Activated CD8-positive, alpha-beta memory T cell treated with anti-CD3 and anti-CD28 coated beads for 24 hours (primary cell): Measurements from ENCODE around the gene KANSL1.
"Not testable (repeated sequence)": the region's sequence is repeated elsewhere in the genome, so short reads cannot be mapped to it uniquely, and the experiment has no call there.

ENCODE experiments used
- DNase-seq: peaks from one replicate; pipeline ENCODE4 v3.0.0-alpha.2; 2020

The KANSL1 gene

GRCh38 chr17:46135879-46136563 lies 57.2 kb downstream of the KANSL1 start:
- DNase-seq = no peak

DNA sequence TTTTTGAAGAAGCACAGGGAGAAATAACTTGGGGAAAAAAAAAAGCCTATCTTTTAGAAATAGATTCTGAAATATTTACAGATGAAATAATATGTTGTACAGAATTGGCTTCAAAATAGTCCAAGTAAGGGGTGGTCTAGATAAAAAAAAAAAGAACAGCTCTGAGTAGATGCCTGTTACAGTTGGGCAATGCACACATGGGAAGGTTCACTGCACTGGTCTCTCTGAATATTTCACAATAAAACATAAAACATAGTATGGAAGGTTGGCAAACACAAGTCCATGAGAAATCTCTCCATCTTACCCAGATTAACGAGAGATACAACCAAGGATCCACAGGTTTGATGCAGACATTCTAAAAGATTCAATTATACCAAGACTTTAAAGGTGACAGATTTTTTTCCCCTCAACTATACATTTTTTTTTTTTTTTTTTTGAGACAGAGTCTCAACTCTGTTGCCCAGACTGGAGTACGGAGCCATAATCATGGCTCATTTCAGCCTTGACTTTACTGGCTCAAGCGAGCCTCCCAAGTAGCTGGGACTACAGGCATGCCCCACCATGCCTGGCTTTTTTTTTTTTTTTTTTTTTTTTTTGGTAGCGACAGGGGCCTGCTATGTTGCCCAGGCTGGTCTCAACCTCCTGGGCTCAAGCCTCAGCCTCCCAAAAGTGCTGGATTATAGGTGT lies 58.0 kb downstream of the KANSL1 start:
- DNase-seq = no peak

- no peak for DNase-seq
Observed at GRCh38 chr17:46129302-46129701, 63.9 kb downstream of the KANSL1 start.

GRCh38 chr17:46128453-46128852 lies 64.8 kb downstream of the KANSL1 start:
- no peak for DNase-seq

DNA sequence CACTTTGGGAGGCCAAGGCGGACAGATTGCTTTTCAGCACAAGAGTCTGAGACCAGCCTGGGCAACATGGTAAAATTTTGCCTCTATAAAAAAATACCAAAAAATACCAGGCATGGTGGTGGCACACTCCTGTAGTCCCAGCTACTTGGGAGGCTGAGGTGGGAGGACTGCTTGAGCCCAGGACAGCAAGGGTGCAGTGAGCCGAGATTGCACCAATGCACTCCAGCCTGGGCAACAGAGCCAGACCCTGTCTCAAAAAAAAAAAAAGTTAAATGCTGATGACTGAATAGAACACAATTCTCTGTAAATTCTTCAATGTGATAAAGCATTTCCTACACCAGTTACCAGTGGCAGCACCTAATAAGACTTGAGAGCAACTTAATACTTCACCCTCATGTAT lies 65.7 kb downstream of the KANSL1 start:
- no peak for DNase-seq

GRCh38 chr17:46126840-46127239 lies 66.4 kb downstream of the KANSL1 start:
- no peak for DNase-seq

DNA sequence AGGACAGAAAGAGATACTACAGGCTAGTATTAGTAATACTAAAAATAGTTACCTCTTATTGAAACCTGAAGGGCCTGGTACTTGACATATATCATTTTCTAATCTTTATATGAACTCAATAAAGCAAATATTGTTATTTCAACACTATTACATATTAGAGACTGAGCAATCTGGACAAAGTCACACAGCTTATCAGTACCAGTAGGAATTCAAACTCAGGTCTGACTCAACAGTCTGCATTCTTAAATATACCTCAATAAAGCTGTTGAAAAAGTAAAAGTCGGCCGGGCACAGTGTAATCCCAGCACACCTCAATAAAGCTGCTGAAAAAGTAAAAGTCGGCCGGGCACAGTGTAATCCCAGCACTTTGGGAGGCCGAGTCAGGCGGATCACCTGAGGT lies 67.4 kb downstream of the KANSL1 start:
- DNase-seq = no peak

GRCh38 chr17:46124695-46125592 lies 68.3 kb downstream of the KANSL1 start:
- DNase-seq = no peak

DNA sequence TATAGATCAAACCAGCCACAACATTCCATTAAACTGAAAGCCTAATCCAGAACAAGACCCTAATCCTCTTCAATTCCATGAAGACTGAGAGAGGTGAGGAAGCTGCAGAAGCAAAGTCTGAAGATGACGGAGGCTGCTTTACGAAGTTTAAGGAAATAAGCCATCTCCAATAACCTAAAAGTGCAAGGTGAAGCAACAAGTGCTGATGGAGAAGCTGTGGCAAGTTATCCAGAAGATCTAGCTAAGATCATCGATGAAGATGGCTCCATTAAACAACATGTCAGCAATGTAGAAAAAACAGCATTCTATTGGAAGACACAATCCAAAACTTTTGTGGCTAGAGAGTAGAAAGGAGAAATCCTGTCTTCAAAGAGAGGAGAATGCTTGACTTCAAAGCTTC lies 69.6 kb downstream of the KANSL1 start:
- no peak for DNase-seq

GRCh38 chr17:46122486-46122871 lies 70.8 kb downstream of the KANSL1 start:
- no peak for DNase-seq

DNA sequence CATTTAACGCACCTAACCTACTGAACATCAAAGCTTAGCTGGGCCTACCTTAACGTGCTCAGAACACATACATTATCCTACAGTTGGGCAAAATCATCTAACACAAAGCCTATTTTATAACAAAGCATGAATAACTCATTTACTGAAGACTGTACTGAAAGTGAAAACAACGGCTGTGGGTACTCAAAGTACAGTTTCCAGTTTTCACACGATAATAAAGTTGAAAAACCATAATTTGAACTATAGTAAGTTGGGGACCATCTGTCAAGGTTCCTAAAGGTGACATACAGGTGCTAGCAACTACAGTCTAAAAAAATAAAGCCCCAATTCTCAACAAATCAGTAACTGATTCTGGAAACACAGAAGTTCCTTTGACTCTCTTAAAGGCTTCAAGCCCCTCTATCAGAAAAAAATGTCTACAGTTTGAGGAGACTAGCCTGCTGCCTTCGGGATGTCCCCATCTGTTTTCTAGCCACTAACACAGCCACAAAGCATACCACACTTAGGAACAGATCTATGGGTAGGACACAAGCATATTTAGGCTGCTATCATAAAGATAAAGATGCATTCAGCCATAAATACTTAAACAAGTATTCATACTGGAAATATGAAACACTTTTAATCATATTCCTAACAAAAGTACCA lies 71.3 kb downstream of the KANSL1 start:
- DNase-seq = no peak

DNA sequence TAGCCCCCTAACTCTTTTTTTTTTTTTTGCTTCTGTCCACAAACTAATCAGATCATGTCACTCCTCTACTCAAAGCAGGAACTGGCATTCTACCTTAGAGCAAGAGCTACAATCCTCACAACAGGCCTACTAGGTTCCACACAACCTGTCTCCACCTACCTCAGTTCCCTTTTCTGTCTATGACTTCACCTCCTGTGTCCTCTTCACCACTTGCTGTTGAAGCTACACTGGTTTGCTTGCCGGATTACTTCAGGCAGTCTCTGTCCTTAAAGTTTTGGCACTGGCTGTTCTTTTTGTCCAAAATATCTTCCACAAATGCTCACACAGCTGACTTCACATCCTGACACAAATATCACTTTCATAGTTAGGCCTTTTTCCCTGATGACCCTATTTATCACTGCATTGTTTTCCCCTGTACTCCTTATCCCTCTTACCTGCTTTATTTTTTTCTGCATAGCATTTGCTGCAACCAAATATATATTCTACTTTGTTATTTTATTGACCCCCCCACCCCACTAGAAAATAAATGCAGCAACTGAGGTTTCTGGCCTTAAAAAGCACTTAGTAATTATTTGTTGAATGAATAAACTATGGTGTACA lies 72.0 kb downstream of the KANSL1 start:
- no peak for DNase-seq

- DNase-seq = no peak
Observed at GRCh38 chr17:46120537-46120936, 72.7 kb downstream of the KANSL1 start.

GRCh38 chr17:46120078-46120477 lies 73.2 kb downstream of the KANSL1 start:
- no peak for DNase-seq

- no peak for DNase-seq
Observed at GRCh38 chr17:46118964-46119363, 74.3 kb downstream of the KANSL1 start.

DNA sequence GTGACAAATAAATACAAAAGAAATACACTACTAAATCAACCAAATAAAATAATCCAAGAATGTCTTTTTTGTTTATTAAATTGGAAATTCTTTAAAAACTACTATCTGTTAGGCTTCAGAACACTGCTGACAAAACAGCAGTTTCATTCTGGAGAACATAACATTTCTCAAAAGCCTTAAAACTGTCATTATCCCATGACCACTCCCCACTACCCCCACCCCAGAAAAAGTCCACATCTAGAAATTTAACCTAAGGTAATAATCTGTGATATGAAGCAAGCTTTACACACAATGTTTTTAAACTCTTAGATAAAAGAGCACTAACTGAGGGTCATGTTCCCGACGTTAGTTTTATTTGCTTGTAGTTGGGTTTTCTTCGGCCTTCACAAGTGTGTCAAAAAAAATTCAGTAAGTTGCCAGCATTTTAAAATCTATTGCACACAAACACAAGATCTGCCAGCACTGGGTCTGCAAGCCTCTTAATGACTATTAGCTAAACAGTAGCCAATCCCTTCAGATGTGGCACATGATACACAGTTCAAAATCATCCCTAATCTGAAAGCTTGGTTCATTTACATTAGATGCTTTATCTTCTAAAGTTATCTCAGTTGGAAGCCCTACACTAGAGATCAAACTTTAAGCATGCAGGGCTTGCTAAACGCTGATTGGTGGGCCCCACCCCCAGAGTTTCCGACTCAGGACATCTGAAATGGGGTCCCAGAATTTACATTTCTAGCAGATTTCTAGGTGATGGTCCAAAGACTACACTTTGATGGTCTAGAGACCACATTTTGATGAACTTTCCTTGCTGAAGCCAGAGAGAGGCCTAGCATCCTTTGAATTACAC lies 75.2 kb downstream of the KANSL1 start:
- DNase-seq = no peak

DNA sequence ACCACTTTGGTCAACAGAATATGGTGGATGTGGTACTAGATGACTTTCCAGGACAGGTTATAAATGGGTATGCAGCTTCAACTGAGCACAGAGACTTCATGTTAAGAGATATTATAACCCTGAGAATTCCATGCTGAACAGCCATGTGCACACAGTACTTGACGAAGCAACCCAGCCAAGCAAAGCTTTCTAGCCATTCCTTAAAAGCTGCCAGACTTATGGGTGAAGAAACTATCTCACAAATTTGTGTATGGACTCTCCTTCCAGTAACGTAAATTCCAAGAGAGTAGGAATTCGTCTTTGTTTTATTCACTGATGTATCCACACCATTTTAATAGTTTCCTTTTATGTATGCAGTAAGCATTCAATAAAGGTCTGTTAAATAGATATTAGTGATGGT lies 76.1 kb downstream of the KANSL1 start:
- DNase-seq = no peak

- DNase-seq = no peak
Observed at GRCh38 chr17:46115699-46116098, 77.5 kb downstream of the KANSL1 start.

DNA sequence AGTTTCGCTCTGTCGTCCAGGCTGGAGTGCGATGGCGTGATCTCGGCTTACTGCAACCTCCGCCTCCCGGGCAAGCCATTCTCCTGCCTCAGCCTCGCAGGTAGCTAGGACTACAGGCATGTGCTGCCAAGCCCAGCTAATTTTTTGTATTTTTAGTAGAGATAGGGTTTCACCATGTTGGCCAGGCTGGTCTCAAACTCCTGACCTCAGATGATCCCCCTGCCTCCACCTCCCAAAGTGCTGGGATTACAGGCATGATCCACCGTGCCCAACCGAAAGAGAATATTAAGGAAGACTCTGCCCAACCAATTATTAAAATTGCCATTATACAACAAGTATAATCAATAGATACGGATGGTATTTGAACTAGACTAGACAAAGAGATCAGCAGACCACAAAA lies 82.0 kb downstream of the KANSL1 start:
- DNase-seq = not testable (repeated sequence)

DNA sequence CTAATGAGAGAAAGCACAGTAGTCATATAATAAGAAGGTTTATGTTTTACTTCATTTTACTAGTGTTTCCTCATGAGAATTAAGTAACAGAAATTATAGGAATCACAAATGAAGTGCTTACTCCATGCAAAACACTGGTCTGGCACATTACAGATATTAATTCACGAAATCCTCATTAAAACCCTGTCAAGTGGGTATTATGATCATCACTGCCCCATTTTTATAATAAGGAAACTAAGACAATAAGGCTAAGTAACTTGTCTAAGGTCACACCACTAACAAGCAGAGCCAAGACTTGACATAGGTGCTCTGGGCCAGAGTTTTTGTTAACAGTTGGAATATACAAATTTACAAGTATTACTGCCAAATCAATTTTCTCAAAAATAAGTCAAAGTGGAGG lies 83.0 kb downstream of the KANSL1 start:
- no peak for DNase-seq

DNA sequence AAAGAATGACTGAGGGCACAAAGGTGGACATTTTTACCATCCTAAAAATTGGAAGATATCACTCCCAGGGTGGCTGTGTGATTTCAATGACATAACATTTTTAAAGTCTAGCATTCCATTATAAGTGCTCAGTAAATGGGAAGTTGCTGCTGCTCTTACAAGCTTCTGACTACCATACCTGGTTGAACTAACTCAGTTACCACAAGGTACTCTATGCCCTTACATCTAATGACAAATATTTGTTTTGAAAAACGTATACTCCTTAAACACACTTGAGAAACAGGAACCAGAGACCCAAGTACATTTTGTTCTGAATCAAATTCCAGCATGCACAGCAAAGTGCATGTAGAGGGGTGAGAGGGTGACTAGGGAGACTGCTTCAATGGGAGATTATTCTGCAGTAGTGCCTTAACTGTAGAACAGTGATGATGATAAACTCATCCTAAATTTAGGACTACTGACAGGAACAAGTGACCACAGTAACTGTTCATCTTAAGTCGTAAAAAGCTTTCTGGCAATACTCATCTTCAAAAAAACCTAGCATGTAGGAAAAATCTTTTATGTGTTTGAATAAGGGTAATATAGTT lies 83.5 kb downstream of the KANSL1 start:
- DNase-seq = no peak
